Prostate gland (tissue), 2 donors: ENCODE data around the gene RSPH3. TPM values are rescaled to one million over a fixed set of nuclear protein-coding genes. Genes with fewer than 3 reads are reported as not detected.

Source experiments
- DNase-seq: peaks from one replicate; pipeline ENCODE4 v3.0.0-alpha.2; 2019; ENCODE audit warnings: low spot score
- H3K27ac ChIP-seq, 2 donors: fragments of 200-600 bp; sonication (generic); 2 replicates each; pipeline ENCODE4 v1.5.1; 2017 to 2019
- H3K27me3 ChIP-seq: fragments of 200-600 bp; sonication (generic); replicated peaks from 2 replicates; pipeline ENCODE4 v1.5.1; 2019; ENCODE audit not compliant: insufficient read depth
- H3K36me3 ChIP-seq, 2 donors: fragments of 200-600 bp; sonication (generic); 1 replicate in 1 of 2; 2 replicates in 1 of 2; pipeline versions ENCODE4 v1.5.1 to v1.8.1; 2017 to 2019
- H3K4me1 ChIP-seq: fragments of 200-600 bp; sonication (generic); replicated peaks from 2 replicates; pipeline ENCODE4 v1.5.1; 2019
- H3K4me3 ChIP-seq, 2 donors: fragments of 200-600 bp; sonication (generic); 2 replicates each; pipeline ENCODE4 v1.5.1; 2017 to 2019
- H3K9me3 ChIP-seq: fragments of 200-600 bp; sonication (generic); 2 replicates; pipeline ENCODE4 v1.5.1; 2017
- POLR2A ChIP-seq: fragments of 450-650 bp; IDR thresholded peaks from one replicate; pipeline ENCODE4 v1.6.1; 2016; ENCODE audit warnings: antibody characterized with exemption, mild to moderate bottlenecking
- POLR2AphosphoS5 ChIP-seq: sonication (generic); formaldehyde crosslinking; IDR thresholded peaks from one replicate; pipeline ENCODE4 v1.6.1; 2017; ENCODE audit warnings: antibody characterized with exemption
- WGBS: methylation state at CpG from one replicate; pipeline ENCODE4 v1.1.5; 2018; 5-methylcytosine and 5-hydroxymethylcytosine counted together
- intact Hi-C: fragments of 100-400 bp; cut with DNase I; formaldehyde crosslinking; loops from one replicate; pipeline ENCODE4 v1.14.2; 2022
- total RNA-seq, 2 donors: library from RNA; depleted of rRNA; stranded (reverse); fragments of >200 nt; gene quantifications; one replicate each; pipeline ENCODE4 v1.1.0, GENCODE V29; 2016
- TF ChIP-seq, protein P1 (sequence below), 4 experiments: fragments of 200-600 bp in 2 of 4; fragments of 450-650 bp in 2 of 4; sonication (generic) in 2 of 4; IDR thresholded peaks; 1 replicate in 3 of 4; 2 replicates in 1 of 4; pipeline ENCODE4 v1.5.1; 2016 to 2019; ENCODE audit warnings: antibody characterized with exemption in 4 of 4, mild to moderate bottlenecking in 2 of 4, moderate library complexity in 2 of 4

Gene RSPH3
- total RNA-seq, 2 donors from 2014 or later, result 18.7 to 19.4 TPM

DNA sequence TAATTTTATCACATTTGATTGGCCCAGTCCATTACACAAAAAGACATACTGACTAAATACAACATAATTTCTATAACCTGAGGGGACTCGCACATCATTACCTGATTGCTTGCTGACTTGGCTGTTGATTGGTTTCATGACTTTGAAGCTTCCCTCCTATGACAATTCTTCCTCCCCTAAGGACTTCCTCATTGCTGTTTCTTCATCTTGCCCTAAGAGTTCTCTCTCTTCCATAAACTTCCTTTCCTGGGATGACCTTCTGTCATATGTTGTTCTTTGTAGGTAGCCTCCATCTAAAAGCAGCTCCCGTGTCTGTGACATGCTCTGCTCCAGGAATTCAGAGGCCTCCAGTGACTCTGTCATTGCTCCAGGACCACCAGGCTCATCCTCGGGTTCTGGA lies 22.6 kb downstream of the RSPH3 start:
- TF ChIP-seq, protein P1, sequence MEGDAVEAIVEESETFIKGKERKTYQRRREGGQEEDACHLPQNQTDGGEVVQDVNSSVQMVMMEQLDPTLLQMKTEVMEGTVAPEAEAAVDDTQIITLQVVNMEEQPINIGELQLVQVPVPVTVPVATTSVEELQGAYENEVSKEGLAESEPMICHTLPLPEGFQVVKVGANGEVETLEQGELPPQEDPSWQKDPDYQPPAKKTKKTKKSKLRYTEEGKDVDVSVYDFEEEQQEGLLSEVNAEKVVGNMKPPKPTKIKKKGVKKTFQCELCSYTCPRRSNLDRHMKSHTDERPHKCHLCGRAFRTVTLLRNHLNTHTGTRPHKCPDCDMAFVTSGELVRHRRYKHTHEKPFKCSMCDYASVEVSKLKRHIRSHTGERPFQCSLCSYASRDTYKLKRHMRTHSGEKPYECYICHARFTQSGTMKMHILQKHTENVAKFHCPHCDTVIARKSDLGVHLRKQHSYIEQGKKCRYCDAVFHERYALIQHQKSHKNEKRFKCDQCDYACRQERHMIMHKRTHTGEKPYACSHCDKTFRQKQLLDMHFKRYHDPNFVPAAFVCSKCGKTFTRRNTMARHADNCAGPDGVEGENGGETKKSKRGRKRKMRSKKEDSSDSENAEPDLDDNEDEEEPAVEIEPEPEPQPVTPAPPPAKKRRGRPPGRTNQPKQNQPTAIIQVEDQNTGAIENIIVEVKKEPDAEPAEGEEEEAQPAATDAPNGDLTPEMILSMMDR (IDR thresholded peaks at IDR 0.05), result no peak
- TF ChIP-seq POLR2AphosphoS5 (no peak), POLR2A (no peak)
- no peaks in the 10 kb centered on the region for H3K4me1 ChIP-seq
- H3K27ac ChIP-seq, result no peak overlapping the region
- H3K36me3 ChIP-seq, result no peaks in the 10 kb centered on the region
- no peak overlapping the region for H3K4me3 ChIP-seq
- H3K9me3 ChIP-seq, result no peaks in the 10 kb centered on the region
- 84% methylated on average over 3 of the region's 3 CpGs for WGBS
- DNase-seq, result no peak
- intact Hi-C loops, result loop anchor here (10.0 kb wide), 1 partner anchor 183 kb away; no protein-coding TSS in a partner anchor
- no peaks in the 10 kb centered on the region for H3K27me3 ChIP-seq

GRCh38 chr6:158972241-158973233 lies 27.5 kb downstream of the RSPH3 start:
- Histone ChIP-seq H3K27me3 (no peaks in the 10 kb centered on the region), H3K9me3 (no peaks in the 10 kb centered on the region), H3K36me3 (no peaks in the 10 kb centered on the region), H3K4me1 (no peaks in the 10 kb centered on the region), H3K4me3 (no peak overlapping the region), H3K27ac (no peak overlapping the region)
- TF ChIP-seq POLR2A (no peak), POLR2AphosphoS5 (peak; percentile 50)
- TF ChIP-seq, protein P1 (IDR thresholded peaks at IDR 0.05), result peak; percentile 23 to 86 (median 72)
- DNase-seq, result peak; percentile 15
- WGBS, result 26% methylated on average over 4 of the region's 4 CpGs
- intact Hi-C loops, result loop anchor here (1.0 to 10.0 kb wide), 3 partner anchors 55 to 268 kb away; no protein-coding TSS in a partner anchor

DNA sequence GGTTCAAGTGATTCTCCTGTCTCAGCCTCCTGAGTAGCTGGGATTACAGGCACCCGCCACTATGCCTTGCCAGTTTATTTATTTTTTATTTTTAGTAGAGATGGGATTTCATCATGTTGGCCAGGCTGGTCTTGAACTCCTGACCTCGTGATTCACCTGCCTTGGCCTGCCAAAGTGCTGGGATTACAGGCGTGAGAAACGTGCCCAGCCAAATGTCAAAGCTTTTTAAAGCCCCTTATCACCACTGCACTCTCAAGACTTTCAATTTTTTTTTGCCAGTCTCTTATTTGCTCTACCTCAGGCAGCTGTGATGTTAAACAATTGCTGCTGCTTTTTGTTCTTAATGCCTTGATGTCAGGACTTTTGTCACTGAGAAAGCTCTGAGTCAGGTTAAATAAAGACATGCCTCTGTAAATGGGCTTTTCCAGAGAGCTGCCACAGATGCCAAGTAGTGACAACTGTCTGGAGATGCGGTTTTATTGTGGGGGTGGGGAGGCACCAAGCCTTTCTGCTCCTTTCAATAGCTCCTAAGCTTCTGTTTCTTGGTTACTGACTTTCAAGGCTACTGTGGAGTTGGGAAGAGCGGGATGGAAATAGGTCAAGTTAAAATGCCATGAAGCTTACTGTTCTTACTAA lies 29.2 kb downstream of the RSPH3 start:
- Histone ChIP-seq H3K9me3 (no peaks in the 10 kb centered on the region), H3K36me3 (no peaks in the 10 kb centered on the region), H3K4me3 (no peak overlapping the region), H3K27me3 (no peaks in the 10 kb centered on the region), H3K4me1 (no peaks in the 10 kb centered on the region), H3K27ac (no peak overlapping the region)
- no peak for TF ChIP-seq POLR2A
- TF ChIP-seq POLR2AphosphoS5, result no peak
- TF ChIP-seq, protein P1 (IDR thresholded peaks at IDR 0.05), result no peak
- no peak for DNase-seq
- intact Hi-C loops, result loop anchor here (5.0 to 10.0 kb wide), 2 partner anchors 53 to 176 kb away; no protein-coding TSS in a partner anchor
- 74% methylated on average over 6 of the region's 6 CpGs for WGBS

- Histone ChIP-seq H3K36me3 (no peaks in the 10 kb centered on the region), H3K9me3 (no peaks in the 10 kb centered on the region), H3K27me3 (no peaks in the 10 kb centered on the region), H3K4me1 (no peaks in the 10 kb centered on the region), H3K27ac (no peak overlapping the region), H3K4me3 (no peak overlapping the region)
- TF ChIP-seq POLR2AphosphoS5 (no peak), POLR2A (no peak)
- TF ChIP-seq, protein P1 (IDR thresholded peaks at IDR 0.05), result no peak
- intact Hi-C loops, result no loop called here
- WGBS, result 97% methylated on average over 1 of the region's 1 CpG
- DNase-seq, result no peak
Observed at GRCh38 chr6:158969148-158969547, 30.9 kb downstream of the RSPH3 start.
